Coronary artery (tissue), 2 donors: ENCODE results near the gene CMTR1.

Experiments used
- DNase-seq: peaks from one replicate; pipeline ENCODE4 v3.0.0-alpha.2; 2017; ENCODE audit warnings: low spot score
- H3K27ac ChIP-seq, 2 donors: fragments of 200-600 bp; sonication (generic); one replicate each; pipeline ENCODE4 v1.5.1; 2016 to 2019
- H3K4me3 ChIP-seq: fragments of 200-600 bp; sonication (generic); 2 replicates; pipeline ENCODE4 v1.5.1; 2016; ENCODE audit warnings: mild to moderate bottlenecking, moderate library complexity
- CTCF ChIP-seq: fragments of 200-600 bp; sonication (generic); IDR thresholded peaks from one replicate; pipeline ENCODE4 v1.5.1; 2019; ENCODE audit warnings: antibody characterized with exemption

Gene CMTR1

GRCh38 chr6:37524970-37525318 lies 91.9 kb downstream of the CMTR1 start:
- no peak for TF ChIP-seq CTCF
- DNase-seq: no peak

GRCh38 chr6:37525460-37526357 lies 92.7 kb downstream of the CMTR1 start:
- DNase-seq: no peak
- no peak for TF ChIP-seq CTCF
- H3K27ac ChIP-seq: no peak overlapping the region
- H3K4me3 ChIP-seq: no peak overlapping the region

More at GRCh38 chr6:37524970-37525318, 91.9 kb downstream of the CMTR1 start:
- H3K4me3 ChIP-seq: no peak overlapping the region
- no peak overlapping the region for H3K27ac ChIP-seq

GRCh38 chr6:37528541-37528940 lies 95.5 kb downstream of the CMTR1 start:
- no peak for DNase-seq
- H3K27ac ChIP-seq: no peak overlapping the region
- TF ChIP-seq CTCF: no peak
- H3K4me3 ChIP-seq: no peak overlapping the region

GRCh38 chr6:37530297-37530696 lies 97.3 kb downstream of the CMTR1 start:
- Histone ChIP-seq H3K27ac (no peak overlapping the region), H3K4me3 (no peak overlapping the region)
- DNase-seq: no peak
- no peak for TF ChIP-seq CTCF

- Histone ChIP-seq H3K4me3 (no peak overlapping the region), H3K27ac (no peak overlapping the region)
- DNase-seq: no peak
- no peak for TF ChIP-seq CTCF
Observed at GRCh38 chr6:37531026-37531425, 98.0 kb downstream of the CMTR1 start.
